Kidney glomerular epithelial cell (primary cell): ENCODE measurements around the gene KIAA0586.

Experiments used
- DNase-seq: peaks from one replicate; lab custom pipeline; 2025; lab: John Stamatoyannopoulos, UW

The KIAA0586 gene

DNA sequence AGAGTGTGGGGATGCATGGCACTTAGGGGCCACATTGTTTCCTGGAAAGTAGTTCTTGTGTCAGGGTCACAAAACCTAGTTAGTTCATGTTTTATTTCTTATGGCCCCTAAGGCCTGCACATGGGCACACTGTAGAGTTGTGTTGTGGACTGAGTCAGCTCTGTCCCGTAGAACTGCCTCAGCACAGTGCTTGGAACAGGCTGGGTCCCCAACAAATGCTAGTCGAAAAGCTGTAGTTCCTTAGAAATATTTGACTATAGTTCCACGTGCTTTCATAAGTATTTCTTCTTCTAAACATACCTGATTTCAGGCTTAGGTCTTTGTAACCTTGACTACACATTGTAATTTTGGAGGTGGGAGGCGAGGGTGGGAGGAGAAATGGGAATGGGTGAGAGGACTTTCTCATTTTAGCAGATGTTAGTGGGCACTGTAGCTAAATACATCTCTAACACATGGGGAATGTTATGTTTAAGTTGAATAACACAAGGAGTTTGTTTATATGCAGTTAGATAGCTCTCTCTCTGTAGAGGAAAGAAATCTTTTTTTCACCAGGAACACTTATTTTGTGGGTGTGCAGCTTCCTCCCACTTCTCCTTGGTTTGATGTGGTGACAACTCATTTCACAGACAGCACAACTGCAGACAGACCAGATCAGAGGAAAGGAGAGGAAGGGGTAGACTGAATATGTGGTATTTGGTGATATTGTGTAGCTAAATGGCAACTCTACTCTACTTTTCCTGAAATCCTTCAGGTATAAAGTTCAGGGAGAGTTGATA, 170.7 kb downstream of the KIAA0586 start:
- no peak for DNase-seq

DNA sequence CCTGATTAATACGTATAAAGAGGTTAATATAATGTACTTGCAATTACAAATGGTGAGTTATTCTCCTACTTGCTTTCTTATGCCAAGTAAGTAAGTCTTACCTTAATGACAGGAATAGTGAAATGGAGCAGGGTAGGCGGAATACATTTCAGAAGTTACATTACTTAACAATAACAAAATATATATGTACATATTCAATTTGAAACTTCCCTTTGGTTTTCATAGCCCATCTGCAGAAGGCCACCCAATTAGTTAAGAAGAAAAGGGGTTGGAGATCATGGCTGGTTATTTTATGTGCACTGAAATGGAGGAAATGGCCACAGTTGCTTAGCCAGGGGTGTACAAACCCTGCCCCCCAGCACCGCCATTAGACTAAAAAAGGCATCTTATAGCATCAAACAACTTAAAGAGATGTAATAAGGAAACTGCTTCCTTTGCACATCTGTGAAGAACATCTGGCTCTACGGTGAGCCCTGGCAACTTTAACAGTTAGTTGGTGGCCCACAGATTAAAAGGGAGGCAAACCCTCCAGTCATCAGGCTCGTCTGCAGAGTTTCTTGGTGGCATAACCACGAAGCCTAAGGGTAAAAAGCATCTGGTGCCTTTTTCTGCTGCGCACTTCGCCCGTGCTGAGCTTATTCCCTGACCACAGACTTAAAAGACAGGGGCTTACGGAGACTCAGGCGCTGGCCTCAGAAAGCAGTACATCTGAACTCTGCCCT, 171.4 kb downstream of the KIAA0586 start:
- no peak for DNase-seq

DNA sequence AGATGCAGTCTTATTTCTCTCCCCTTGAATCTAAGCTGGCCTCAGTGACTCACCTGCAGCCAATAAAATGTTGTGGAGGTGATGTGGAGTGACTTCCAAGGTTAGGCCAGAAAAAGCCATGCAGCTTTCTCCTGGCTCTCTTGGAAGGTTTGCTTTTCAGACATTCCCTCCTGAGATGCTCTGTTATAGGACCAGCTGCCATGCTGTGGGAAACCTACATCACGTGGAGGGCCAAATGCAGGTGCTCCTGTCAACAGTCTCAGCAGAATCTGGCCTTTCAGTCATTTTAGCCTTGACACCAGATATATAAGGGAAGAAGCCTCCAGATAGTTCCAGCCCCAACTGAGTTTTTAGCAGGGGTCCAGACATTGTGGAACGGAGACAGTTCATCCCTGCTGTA, 172.2 kb downstream of the KIAA0586 start:
- no peak for DNase-seq
